Esophagus muscularis mucosa (tissue), 4 donors: ENCODE results near the gene ZBTB18.

Source experiments
- EP300 ChIP-seq: sonication (generic); formaldehyde crosslinking; IDR thresholded peaks from one replicate; pipeline ENCODE4 v1.6.1; 2017; ENCODE audit warnings: antibody characterized with exemption
- POLR2A ChIP-seq: fragments of 450-650 bp; IDR thresholded peaks from one replicate; pipeline ENCODE4 v1.6.1; 2017; ENCODE audit warnings: antibody characterized with exemption, moderate library complexity, mild to moderate bottlenecking, low read depth
- TF ChIP-seq, protein P1 (sequence below), 3 experiments: fragments of 200-600 bp in 2 of 3; fragments of 450-650 bp in 1 of 3; sonication (generic) in 2 of 3; IDR thresholded peaks; one replicate each; pipeline ENCODE4 v1.5.1; 2017 to 2019; ENCODE audit warnings: antibody characterized with exemption in 3 of 3, mild to moderate bottlenecking in 2 of 3, moderate library complexity in 1 of 3

DNA sequence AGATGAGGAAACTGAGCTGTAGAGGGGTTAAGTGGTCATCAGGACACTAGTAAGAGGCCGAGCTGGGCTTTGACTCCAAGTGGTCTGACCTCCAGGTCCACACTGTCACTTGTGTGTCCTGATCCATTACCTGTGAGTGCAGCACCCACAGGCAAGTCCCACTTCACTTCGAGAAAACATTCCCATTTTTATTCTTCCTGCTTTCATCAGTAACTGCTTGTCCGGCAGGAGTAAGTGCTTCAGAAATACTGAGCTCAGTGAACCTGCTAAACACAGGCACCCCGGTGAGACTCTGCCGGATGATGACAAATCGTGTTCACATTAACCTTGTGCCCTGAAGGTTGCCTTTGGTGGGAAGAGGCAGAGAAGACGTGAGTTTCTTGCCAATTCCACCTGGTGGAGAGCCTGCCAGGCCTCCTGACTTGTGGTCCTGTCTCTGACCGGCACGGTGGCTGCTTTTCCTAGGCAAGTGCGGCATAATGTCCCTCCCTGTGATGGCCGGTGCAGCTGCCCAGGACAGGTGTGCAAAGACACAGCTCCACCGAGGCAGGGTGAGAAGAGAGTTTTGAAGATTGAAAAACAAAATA lies 29.4 kb downstream of the ZBTB18 start:
- TF ChIP-seq, protein P1, sequence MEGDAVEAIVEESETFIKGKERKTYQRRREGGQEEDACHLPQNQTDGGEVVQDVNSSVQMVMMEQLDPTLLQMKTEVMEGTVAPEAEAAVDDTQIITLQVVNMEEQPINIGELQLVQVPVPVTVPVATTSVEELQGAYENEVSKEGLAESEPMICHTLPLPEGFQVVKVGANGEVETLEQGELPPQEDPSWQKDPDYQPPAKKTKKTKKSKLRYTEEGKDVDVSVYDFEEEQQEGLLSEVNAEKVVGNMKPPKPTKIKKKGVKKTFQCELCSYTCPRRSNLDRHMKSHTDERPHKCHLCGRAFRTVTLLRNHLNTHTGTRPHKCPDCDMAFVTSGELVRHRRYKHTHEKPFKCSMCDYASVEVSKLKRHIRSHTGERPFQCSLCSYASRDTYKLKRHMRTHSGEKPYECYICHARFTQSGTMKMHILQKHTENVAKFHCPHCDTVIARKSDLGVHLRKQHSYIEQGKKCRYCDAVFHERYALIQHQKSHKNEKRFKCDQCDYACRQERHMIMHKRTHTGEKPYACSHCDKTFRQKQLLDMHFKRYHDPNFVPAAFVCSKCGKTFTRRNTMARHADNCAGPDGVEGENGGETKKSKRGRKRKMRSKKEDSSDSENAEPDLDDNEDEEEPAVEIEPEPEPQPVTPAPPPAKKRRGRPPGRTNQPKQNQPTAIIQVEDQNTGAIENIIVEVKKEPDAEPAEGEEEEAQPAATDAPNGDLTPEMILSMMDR (IDR thresholded peaks at IDR 0.05): no peak
- TF ChIP-seq POLR2A: no peak
- TF ChIP-seq EP300: no peak
